Stimulated activated CD4-positive, alpha-beta T cell treated with anti-CD3 and anti-CD28 coated beads, TNF-alpha, amount 100 ng/mL, for 48 hours (primary cell): ENCODE measurements around the gene AVP.

Experiments
- DNase-seq, 3 donors: peaks; one replicate each; pipeline ENCODE4 v3.0.0-alpha.2; 2020; ENCODE audit warnings: low read depth in 3 of 3

The AVP gene

GRCh38 chr20:3109350-3110302, 25.1 kb upstream of the AVP start:
- DNase-seq: no peak

- DNase-seq: no peak
Observed at GRCh38 chr20:3107464-3108025, 23.0 kb upstream of the AVP start.

GRCh38 chr20:3106658-3107463, 22.3 kb upstream of the AVP start:
- no peak for DNase-seq

GRCh38 chr20:3106185-3106584, 21.7 kb upstream of the AVP start:
- DNase-seq: no peak

- DNase-seq: no peak
Observed at GRCh38 chr20:3105256-3106137, 21.0 kb upstream of the AVP start.

GRCh38 chr20:3103369-3104032, 19.0 kb upstream of the AVP start:
- DNase-seq: no peak

- no peak for DNase-seq
Observed at GRCh38 chr20:3102575-3103368, 18.2 kb upstream of the AVP start.

GRCh38 chr20:3101737-3102574, 17.4 kb upstream of the AVP start:
- DNase-seq: peak in 2 of 3 donors; percentile 40 to 62

GRCh38 chr20:3101251-3101650, 16.7 kb upstream of the AVP start:
- no peak for DNase-seq

GRCh38 chr20:3100480-3100879, 16.0 kb upstream of the AVP start:
- no peak for DNase-seq

GRCh38 chr20:3094848-3095629, 10.5 kb upstream of the AVP start:
- DNase-seq: no peak

GRCh38 chr20:3093861-3094361, 9.4 kb upstream of the AVP start:
- no peak for DNase-seq

- DNase-seq: no peak
Observed at GRCh38 chr20:3092611-3093379, 8.3 kb upstream of the AVP start.

GRCh38 chr20:3090565-3090964, 6.0 kb upstream of the AVP start:
- DNase-seq: no peak

GRCh38 chr20:3088031-3088430, 3.5 kb upstream of the AVP start:
- DNase-seq: no peak

- no peak for DNase-seq
Observed at GRCh38 chr20:3085571-3086072, 1.1 kb upstream of the AVP start.

GRCh38 chr20:3084986-3085360, 449 bp upstream of the AVP start:
- DNase-seq: no peak
